ENCODE data around the gene MBD3.
"Not testable (repeated sequence)": the region's sequence is repeated elsewhere in the genome, so short reads cannot be mapped to it uniquely, and the experiment has no call there.

Gene MBD3

DNA sequence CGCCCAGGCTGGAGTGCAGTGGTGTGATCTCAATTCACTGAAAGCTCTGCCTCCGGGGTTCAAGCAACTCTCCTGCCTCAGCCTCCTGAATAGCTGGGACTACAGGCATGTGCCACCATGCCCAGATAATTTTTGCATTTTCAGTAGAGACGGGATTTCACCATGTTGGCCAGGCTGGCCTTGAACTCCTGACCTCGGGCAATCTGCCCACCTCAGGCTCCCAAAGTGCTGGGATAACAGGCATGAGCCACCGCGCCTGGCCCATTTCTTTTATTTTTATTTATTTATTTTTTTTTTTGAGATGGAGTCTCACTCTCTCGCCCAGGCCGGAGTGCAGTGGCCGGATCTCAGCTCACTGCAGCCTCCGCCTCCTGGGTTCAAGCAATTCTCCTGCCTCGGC is 52.9 kb downstream of the MBD3 start:
- DNase-seq (ENCODE audit: low read depth, low spot score), result not testable (repeated sequence)

DNA sequence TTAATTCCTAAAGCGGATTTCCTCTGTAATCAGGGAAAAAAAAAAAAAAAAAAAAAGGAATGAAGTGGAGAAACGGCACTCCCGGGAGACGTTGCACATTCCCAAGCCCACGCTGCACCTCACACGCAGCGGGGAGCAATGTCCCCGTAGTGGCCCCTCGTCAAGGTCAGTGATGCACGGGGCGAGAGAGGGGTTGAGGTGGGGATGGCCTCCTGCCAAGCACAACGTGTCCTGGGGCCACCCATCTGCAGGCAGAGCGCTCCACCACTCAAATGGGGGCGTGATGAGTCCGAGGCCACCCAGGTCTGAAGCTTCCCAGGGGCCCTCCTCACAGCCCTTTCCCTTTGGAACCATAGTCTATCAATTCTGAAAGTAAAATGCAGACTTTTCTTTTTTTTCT is 53.7 kb downstream of the MBD3 start:
- DNase-seq (ENCODE audit: low read depth, low spot score), result no peak

DNA sequence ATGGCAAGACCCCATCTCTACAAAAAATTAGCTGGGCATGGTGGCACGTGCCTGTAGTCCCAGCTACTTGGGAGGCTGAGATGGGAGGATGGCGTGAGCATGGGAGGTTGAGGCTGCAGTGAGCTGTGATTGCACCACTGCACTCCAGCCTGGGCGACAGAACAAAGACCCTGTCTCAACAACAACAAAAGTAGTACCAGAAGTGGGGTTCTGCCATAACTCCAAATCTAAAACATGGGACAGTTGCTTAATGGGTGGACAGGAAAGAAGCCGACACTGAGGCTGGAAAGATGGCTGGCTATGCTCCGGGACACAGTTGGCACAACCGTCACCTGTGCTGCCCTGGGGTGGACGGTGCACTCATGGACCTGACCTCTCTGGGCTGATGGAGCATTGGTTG is 57.0 kb downstream of the MBD3 start:
- not testable (repeated sequence) for DNase-seq (ENCODE audit: low read depth, low spot score)

DNA sequence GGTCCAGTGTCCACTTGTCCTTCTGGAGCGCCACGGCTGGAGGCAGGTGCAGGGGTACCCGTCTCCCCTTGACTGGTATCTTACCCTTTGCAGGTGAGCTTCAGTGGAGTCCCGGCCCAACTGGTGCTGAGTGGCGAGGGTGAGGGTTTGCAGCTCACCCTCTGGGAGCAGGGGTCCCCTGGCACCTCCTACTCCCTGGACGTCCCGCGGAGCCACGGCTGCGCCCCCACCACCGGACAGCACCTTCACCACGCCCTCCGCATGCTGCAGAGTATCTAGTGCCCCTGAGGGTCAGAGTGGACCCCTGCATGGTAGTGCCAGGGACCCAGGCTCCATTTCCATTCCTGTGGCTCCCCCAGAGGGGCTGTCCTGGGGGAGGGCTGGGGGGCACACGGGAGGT is 57.7 kb downstream of the MBD3 start:
- DNase-seq (ENCODE audit: low read depth, low spot score), result no peak

DNA sequence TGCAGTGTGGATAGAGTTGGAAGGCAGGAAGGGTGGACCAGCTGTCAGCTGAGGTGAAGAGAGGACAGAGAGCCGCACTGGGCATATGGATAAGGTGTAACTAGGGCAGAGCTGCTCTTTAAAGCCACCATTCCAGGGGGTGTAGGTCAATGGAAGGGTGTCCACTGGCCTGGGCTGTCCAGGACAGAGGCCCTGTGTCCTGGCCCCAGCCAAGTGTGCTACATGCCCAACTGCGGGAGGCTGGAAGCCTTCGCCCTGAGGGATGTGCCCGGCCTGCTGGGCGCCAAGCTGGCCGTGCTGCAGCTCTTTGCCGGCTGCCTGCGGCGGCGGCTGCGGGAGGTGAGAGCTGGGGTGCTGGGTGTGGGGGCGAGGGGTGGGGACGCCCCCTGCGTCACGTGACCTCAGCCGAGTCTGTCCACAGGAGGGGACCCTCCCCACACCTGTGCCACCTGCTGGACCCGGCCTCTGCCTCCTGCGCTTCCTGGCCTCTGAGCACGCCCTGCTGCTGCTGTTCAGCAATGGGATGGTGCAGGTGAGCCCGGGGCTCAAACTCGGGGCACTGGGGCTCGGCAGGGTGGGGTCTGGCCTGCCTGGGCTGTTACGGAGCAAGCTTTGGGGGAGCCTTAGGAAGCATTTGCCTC is 59.0 kb downstream of the MBD3 start:
- DNase-seq (ENCODE audit: low read depth, low spot score), result no peak

DNA sequence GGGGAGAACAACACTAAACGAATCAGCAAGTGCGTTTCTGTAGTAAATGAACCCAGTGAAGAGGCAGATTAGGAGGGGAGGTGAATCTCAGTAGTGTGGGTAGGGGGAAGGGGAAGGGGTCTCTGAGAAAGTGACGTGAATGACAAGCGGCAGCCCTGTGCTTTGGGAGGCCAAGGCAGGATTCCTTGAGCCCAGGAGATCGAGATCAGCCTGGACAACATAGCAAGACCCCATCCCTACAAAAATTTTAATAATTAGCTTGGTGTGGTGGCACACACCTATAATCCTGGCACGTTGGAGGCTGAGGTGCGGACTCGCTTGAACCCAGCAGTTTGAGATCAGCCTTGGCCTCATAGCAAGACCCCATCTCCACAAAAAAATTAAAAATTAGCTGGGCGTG is 60.7 kb downstream of the MBD3 start:
- no peak for DNase-seq (ENCODE audit: low read depth, low spot score)

DNA sequence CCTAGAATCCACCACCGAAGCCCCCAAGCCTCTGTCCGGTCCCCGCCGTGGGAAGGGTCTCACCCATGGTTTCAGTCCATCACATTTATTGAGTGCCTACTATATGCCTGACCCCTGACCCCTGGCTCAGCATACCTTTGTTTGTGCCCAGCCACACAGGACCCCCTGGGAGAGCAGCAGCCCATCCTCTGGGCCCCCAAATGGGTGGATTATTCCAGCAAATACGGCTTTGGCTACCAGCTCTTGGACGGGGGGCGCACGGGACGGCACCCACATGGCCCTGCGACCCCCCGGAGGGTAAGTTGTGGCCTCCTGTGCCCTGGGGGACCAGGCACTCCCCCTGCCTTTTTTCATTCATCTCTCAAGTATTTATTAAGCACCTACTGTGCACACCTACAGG is 61.1 kb downstream of the MBD3 start:
- DNase-seq (ENCODE audit: low read depth, low spot score), result no peak

DNA sequence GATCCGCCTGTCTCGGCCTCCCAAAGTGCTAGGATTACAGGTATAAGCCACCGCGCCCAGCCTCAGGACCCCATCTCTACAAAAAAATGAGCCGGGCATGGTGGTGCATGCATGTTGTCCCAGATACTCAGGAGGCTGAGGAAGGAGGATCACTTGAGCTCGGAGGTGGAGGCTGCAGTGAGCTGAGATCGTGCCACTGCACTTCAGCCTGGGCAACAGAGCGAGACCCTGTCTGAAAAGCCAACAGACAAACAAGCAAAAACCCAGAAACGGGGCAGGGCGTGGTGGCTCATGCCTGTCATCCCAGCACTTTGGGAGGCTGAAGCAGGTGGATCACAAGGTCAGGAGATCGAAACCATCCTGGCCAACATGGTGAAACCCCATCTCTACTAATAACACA is 61.8 kb downstream of the MBD3 start:
- not testable (repeated sequence) for DNase-seq (ENCODE audit: low read depth, low spot score)

DNA sequence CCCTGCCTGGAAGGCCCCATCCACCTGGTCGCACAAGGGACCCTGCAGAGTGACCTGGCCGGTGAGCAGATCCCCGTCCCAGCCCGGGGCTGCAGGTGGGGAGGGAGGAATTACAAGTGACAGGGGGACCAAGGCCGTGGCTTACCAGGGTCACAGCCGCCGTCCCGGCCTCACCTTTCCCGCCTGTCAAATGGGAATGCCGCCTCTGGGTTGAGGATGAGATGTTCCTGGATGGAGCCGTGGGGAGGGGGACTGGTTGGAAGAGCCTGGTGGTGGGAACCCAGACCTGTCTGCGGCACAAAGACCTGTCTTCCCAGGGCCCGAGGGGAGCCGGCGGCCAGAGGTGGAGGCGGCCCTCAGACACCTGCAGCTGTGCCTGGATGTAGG is 63.2 kb downstream of the MBD3 start:
- DNase-seq (ENCODE audit: low read depth, low spot score), result no peak

DNA sequence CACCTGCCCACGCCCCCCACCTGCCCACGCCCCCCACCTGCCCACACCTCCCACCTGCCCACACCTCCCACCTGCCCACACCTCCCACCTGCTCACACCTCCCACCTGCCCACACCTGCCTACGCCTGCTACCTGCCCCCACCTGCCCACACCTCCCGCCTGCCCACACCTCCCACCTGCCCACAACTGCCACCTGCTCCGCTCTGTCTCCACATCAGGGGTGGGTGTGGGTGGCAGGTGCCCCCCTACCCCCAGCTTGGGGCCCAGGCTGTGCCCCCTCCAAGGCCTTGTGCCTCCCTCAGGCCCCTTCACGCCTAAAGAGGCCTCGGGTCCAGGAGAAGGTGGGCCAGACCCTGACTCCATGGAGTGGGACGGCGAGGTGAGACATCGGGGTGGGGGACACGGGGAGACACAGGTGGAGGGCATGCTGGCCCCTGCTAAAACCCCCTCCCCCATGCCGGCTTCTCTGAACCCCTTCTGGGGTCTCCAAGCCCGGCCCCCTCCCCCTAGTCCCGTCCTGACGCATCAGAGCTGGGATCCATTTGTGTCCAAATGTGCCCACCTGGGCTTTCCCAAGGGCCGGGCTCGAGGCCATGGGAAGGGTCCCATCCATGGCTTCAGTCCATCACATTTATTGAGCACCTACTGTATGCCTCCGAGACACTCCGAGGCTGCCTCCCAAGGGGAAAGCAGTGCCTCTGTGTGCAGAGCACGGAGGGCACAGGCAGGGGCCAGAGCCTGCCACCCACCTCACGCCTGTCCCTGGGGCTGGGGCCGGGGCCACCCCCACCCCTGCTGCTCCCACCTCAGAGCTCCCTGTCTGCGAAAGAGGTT is 63.9 kb downstream of the MBD3 start:
- no peak for DNase-seq (ENCODE audit: low read depth, low spot score)

DNA sequence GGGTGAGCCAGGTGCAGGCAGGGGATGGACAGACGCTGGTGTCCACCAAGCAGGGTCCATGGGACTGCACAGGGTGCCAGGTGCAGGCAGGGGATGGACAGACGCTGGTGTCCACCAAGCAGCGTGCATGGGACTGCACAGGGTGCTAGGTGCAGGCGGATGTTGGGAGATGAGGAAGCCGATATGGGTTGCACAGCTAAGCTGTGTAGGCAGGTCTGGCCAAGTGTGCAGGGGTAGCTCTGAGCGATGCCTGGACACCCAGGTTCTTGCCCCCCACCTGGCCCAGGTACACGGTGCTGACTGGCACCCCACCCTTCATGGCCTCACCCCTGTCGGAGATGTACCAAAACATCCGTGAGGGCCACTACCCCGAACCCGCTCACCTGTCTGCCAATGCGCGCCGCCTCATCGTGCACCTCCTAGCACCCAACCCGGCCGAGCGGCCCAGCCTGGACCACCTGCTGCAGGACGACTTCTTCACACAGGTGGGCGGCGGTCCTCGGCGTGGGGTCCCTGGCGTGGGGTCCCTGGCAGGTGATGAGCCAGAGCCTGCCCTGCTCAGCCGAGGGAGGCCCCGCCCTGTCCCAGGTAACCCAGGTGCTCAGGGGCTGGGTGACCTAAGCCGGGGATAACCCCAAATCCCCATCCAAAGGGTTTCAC is 64.9 kb downstream of the MBD3 start:
- DNase-seq (ENCODE audit: low read depth, low spot score), result no peak

DNA sequence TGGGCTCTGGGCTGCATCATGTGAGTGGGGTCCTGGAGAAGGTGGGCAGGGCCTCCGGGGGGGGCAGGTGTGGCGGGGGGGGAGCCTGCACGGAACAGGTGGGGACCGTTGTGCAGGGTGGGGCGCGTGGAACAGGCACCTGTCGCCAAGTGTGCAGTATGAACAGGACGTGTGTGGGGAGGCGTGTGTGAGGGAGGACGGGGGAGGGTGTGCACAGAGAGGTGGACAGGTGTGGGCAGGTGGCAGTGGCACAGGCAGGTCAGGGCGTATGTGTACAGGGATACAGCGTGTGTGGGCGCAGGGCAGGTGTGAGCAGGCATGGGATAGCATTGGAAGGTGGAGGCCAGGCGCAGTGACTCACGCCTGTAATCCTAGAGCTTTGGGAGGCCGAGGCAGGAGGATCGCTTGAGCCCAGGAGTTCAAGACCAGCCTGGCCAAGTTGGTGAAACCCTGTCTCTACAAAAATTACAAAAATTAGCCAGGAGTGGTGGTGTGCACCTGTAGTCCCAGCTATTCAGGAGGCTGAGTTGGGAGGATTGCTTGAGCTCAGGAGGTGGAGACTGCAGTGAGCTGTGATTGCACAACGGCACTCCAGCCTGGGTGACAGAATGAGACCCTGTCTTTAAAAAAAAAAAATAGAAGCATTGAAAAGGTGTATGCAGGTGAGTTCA is 65.6 kb downstream of the MBD3 start:
- no peak for DNase-seq (ENCODE audit: low read depth, low spot score)

DNA sequence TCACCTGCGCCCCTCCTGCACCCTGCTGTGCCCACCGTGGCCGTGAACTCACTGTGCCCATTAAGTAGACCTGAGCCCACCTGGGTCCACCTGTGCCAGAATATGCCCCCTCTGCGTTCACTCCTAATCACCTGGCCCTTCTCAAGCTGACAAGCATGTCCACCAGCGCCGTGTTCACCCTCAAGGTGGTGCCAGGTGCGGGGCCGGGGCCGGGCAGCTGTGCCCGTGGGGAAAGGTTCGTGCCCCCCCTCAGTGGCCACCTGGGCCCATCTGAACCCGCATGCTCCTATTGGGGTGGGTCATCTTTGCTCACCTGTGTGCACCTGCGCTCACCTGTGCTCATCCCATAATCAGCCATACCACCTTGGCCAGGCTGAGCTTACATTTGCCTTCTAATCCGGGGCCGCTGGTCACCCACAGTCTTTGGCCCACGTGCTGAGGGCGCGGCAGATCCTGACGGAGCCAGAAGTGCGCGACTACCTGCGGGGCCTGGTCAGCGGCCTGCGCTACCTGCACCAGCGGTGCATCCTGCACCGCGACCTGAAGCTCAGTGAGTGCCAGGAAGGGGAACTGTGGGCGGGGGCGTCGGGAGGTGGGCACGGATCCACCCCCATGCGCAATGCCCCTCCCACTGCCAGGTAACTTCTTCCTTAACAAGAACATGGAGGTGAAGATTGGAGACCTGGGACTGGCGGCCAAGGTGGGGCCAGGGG is 66.4 kb downstream of the MBD3 start:
- no peak for DNase-seq (ENCODE audit: low read depth, low spot score)

DNA sequence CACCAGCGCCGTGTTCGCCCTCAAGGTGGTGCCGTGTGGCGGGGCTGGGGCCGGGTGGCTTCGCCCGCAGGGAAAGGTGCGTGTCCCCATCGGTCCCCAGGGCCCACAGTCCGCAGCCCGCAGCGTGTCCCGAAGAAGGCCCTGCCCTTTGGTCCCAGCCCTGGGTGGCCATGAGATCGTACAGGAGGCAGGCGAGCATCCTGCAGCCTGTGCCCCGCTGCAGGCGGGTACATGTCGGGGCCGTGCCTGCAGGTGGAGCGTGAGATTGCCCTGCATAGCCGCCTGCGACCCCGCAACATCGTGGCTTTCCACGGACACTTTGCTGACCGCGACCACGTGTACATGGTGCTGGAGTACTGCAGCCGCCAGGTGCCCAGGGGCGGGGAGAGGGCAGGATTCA is 67.3 kb downstream of the MBD3 start:
- no peak for DNase-seq (ENCODE audit: low read depth, low spot score)

DNA sequence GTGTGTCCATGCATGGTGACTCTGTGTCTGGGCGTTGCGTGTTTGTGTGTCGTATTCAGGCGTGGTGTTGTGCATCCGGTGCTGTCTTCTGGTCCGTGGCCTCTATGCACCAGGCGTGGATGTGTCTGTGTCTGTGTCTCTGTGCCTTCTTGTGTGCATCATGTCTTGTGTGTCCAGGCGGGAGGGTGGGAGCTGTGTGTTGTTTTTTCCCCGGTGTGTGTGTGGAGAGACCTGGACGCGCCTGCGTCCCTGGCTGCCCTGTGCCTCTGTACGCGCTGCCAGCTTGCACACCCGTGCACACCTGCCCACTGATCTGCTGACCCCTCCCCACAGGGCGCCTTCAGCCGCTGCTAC is 67.7 kb downstream of the MBD3 start:
- no peak for DNase-seq (ENCODE audit: low read depth, low spot score)

DNA sequence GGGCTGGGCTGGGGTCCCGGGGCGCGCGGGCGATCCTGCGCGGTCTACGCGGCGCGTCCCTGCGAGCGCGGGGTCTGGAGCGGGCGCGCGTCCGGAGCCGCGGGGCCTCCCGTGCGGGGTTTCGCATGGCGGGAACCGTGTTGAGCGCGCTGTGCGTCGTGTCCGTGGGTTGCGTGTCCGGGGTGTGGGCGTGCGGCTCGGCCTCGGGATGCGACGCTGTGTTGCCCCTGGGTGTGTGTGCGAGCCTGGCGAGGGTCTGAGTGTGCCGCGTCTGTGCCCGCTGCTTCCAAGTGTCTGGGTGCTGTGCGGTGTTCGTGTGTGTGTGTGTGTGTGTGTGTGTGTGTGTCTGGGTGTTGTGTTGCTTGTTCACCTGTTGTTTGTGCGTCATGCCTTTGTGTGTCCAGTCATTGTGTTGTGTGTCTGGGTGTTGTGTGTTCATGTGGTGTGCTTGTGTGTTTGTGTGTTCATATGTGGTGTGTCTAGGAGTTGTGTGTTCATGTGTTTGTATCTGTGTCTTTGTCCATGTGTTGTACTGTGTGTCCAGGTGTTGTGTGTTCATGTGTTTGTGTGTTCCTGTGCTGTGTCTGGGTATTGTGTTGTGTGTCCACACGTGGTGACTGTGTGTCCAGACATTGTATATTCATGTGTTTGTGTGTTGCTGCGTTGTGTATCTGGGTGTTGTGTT is 68.2 kb downstream of the MBD3 start:
- no peak for DNase-seq (ENCODE audit: low read depth, low spot score)
